Astrocyte (in vitro differentiated cells and primary cell): ENCODE measurements around the gene TOM1L2. TPM values are rescaled to one million over a fixed set of nuclear protein-coding genes. Genes with fewer than 3 reads are reported as not detected.

Experiments used
- DNase-seq: peaks from one replicate; pipeline ENCODE4 v3.0.0-alpha.2; 2010; ENCODE audit warnings: low read depth
- FAIRE-seq: peaks from 2 replicates; lab custom pipeline; 2011; peaks lifted over from hg19 to GRCh38; lab: Jason Lieb, UNC
- H2AFZ ChIP-seq: 2 replicates; pipeline ENCODE4 v1.6.0; 2012; ENCODE audit warnings: low read depth, low read length, inconsistent platforms
- H3K27ac ChIP-seq: 2 replicates; pipeline ENCODE4 v1.5.1; 2011; ENCODE audit warnings: low read depth, low read length, inconsistent platforms
- H3K27me3 ChIP-seq: 2 replicates; pipeline ENCODE4 v1.6.0; 2011; ENCODE audit warnings: low read length, inconsistent platforms; ENCODE audit not compliant: insufficient read depth
- H3K36me3 ChIP-seq: 2 replicates; pipeline ENCODE4 v1.5.1; 2011; ENCODE audit warnings: low read length, inconsistent platforms; ENCODE audit not compliant: insufficient read depth
- H3K4me1 ChIP-seq: 2 replicates; pipeline ENCODE4 v1.5.1; 2011; ENCODE audit warnings: low read length, inconsistent platforms; ENCODE audit not compliant: insufficient read depth
- H3K4me2 ChIP-seq: 2 replicates; pipeline ENCODE4 v1.6.0; 2012; ENCODE audit warnings: low read length, inconsistent platforms
- H3K4me3 ChIP-seq: 2 replicates; pipeline ENCODE4 v1.5.1; 2011; ENCODE audit warnings: low read depth, mild to moderate bottlenecking, low read length, inconsistent platforms; ENCODE audit not compliant: insufficient read depth
- H3K79me2 ChIP-seq: 2 replicates; pipeline ENCODE4 v1.6.0; 2012; ENCODE audit warnings: mild to moderate bottlenecking, low read length, inconsistent platforms; ENCODE audit not compliant: insufficient read depth
- H3K9ac ChIP-seq: 2 replicates; pipeline ENCODE4 v1.6.0; 2012; ENCODE audit warnings: mild to moderate bottlenecking, low read length, inconsistent platforms
- H3K9me3 ChIP-seq: 2 replicates; pipeline ENCODE4 v1.5.1; 2012; ENCODE audit warnings: low read depth, mild to moderate bottlenecking, low read length, inconsistent platforms; ENCODE audit not compliant: insufficient read depth
- H4K20me1 ChIP-seq: 2 replicates; pipeline ENCODE4 v1.6.0; 2012; ENCODE audit warnings: low read length, inconsistent platforms; ENCODE audit not compliant: insufficient read depth
- H3K27ac Mint-ChIP-seq: one replicate; pipeline ENCODE4 v1.8.0; 2021; ENCODE audit warnings: mild to moderate bottlenecking, mixed read lengths; ENCODE audit not compliant: unreplicated experiment
- H3K27me3 Mint-ChIP-seq: one replicate; pipeline ENCODE4 v1.8.0; 2021; ENCODE audit warnings: low read depth, mixed read lengths; ENCODE audit not compliant: unreplicated experiment
- H3K36me3 Mint-ChIP-seq: one replicate; pipeline ENCODE4 v1.8.0; 2021; ENCODE audit warnings: low read depth, mixed read lengths; ENCODE audit not compliant: unreplicated experiment
- H3K4me1 Mint-ChIP-seq: one replicate; pipeline ENCODE4 v1.8.0; 2021; ENCODE audit warnings: low read depth, mixed read lengths; ENCODE audit not compliant: unreplicated experiment
- H3K4me3 Mint-ChIP-seq: one replicate; pipeline ENCODE4 v1.8.0; 2021; ENCODE audit warnings: mild to moderate bottlenecking, moderate library complexity, mixed read lengths; ENCODE audit not compliant: unreplicated experiment
- H3K9me3 Mint-ChIP-seq: one replicate; pipeline ENCODE4 v1.8.0; 2021; ENCODE audit warnings: mild to moderate bottlenecking, mixed read lengths; ENCODE audit not compliant: unreplicated experiment
- CTCF ChIP-seq: IDR thresholded peaks from 2 replicates; pipeline ENCODE4 v1.5.1; 2011; ENCODE audit warnings: low read depth, mild to moderate bottlenecking, inconsistent platforms, low read length, moderate library complexity; ENCODE audit not compliant: insufficient read depth
- EZH2 ChIP-seq: IDR thresholded peaks from 2 replicates; pipeline ENCODE4 v1.6.1; 2012; ENCODE audit warnings: mild to moderate bottlenecking, low read length, inconsistent platforms; ENCODE audit not compliant: insufficient read depth
- total RNA-seq: library from RNA; stranded (reverse); gene quantifications from 2 replicates; pipeline ENCODE4 v1.2.1, GENCODE V29; 2021

TOM1L2 gene
- total RNA-seq, 1 donor from 2014 or later: 54.4 TPM

- no peak overlapping the region for H2AFZ ChIP-seq
Measured at GRCh38 chr17:17811381-17812210, 160.6 kb downstream of the TOM1L2 start.

GRCh38 chr17:17810895-17811248, 161.3 kb downstream of the TOM1L2 start:
- no peaks in the 10 kb centered on the region for H3K27me3 Mint-ChIP-seq
- peaks cover 9% of the 10 kb centered on the region for H3K36me3 Mint-ChIP-seq
- H3K27me3 ChIP-seq: no peaks in the 10 kb centered on the region
- no peak overlapping the region for H3K27ac ChIP-seq
- peaks cover 71% of the 10 kb centered on the region for H4K20me1 ChIP-seq
- peaks cover 20% of the 10 kb centered on the region for H3K4me1 Mint-ChIP-seq
- H3K4me2 ChIP-seq: no peak overlapping the region
- no peak overlapping the region for H3K9ac ChIP-seq
- no peak overlapping the region for H2AFZ ChIP-seq
- no peak overlapping the region for H3K4me3 ChIP-seq
- peaks cover 6% of the 10 kb centered on the region for H3K36me3 ChIP-seq
- H3K27ac Mint-ChIP-seq: peak overlapping the region; percentile 89
- no peaks in the 10 kb centered on the region for H3K9me3 ChIP-seq
- FAIRE-seq (no peak), DNase-seq (no peak)
- H3K4me3 Mint-ChIP-seq: peak overlapping the region; percentile 40
- H3K4me1 ChIP-seq: peaks cover 14% of the 10 kb centered on the region
- no peaks in the 10 kb centered on the region for H3K9me3 Mint-ChIP-seq
- H3K79me2 ChIP-seq: no peaks in the 10 kb centered on the region
- TF ChIP-seq EZH2 (no peak), CTCF (no peak)

More at GRCh38 chr17:17811381-17812210, 160.6 kb downstream of the TOM1L2 start:
- no peaks in the 10 kb centered on the region for H3K27me3 Mint-ChIP-seq
- H3K4me1 ChIP-seq: peaks cover 14% of the 10 kb centered on the region
- FAIRE-seq: no peak
- H3K4me3 Mint-ChIP-seq: no peak overlapping the region
- H3K79me2 ChIP-seq: no peaks in the 10 kb centered on the region
- no peak overlapping the region for H3K27ac ChIP-seq
- TF ChIP-seq EZH2 (no peak), CTCF (no peak)
- H3K27me3 ChIP-seq: no peaks in the 10 kb centered on the region
- H4K20me1 ChIP-seq: peaks cover 67% of the 10 kb centered on the region
- no peaks in the 10 kb centered on the region for H3K9me3 Mint-ChIP-seq
- no peak for DNase-seq
- H3K9me3 ChIP-seq: no peaks in the 10 kb centered on the region
- peak overlapping the region; percentile 66 for H3K27ac Mint-ChIP-seq
- no peak overlapping the region for H3K4me3 ChIP-seq
- H3K4me2 ChIP-seq: peak overlapping the region; percentile 14
- no peak overlapping the region for H3K9ac ChIP-seq
- peaks cover 3% of the 10 kb centered on the region for H3K36me3 ChIP-seq
- H3K4me1 Mint-ChIP-seq: peaks cover 16% of the 10 kb centered on the region
- peaks cover 4% of the 10 kb centered on the region for H3K36me3 Mint-ChIP-seq
